Coronary artery (tissue), 2 donors: ENCODE data around the gene IQCH.

Experiments used
- DNase-seq: peaks from one replicate; pipeline ENCODE4 v3.0.0-alpha.2; 2017; ENCODE audit warnings: low spot score
- H3K27ac ChIP-seq, 2 donors: fragments of 200-600 bp; sonication (generic); one replicate each; pipeline ENCODE4 v1.5.1; 2016 to 2019
- H3K4me3 ChIP-seq: fragments of 200-600 bp; sonication (generic); 2 replicates; pipeline ENCODE4 v1.5.1; 2016; ENCODE audit warnings: mild to moderate bottlenecking, moderate library complexity
- CTCF ChIP-seq: fragments of 200-600 bp; sonication (generic); IDR thresholded peaks from one replicate; pipeline ENCODE4 v1.5.1; 2019; ENCODE audit warnings: antibody characterized with exemption

IQCH gene

GRCh38 chr15:67379530-67379929, 124.9 kb downstream of the IQCH start:
- no peak for TF ChIP-seq CTCF
- DNase-seq = no peak
- Histone ChIP-seq H3K27ac (no peak overlapping the region), H3K4me3 (no peak overlapping the region)

- DNase-seq = no peak
- Histone ChIP-seq H3K27ac (no peak overlapping the region), H3K4me3 (no peak overlapping the region)
- no peak for TF ChIP-seq CTCF
Measured at GRCh38 chr15:67380921-67381320, 126.3 kb downstream of the IQCH start.

- Histone ChIP-seq H3K4me3 (no peak overlapping the region), H3K27ac (no peak overlapping the region)
- TF ChIP-seq CTCF = no peak
- DNase-seq = no peak
Measured at GRCh38 chr15:67381416-67382045, 126.9 kb downstream of the IQCH start.

- Histone ChIP-seq H3K27ac (no peak overlapping the region), H3K4me3 (no peak overlapping the region)
- no peak for TF ChIP-seq CTCF
- no peak for DNase-seq
Measured at GRCh38 chr15:67382723-67383122, 128.1 kb downstream of the IQCH start.

- TF ChIP-seq CTCF = no peak
- no peak for DNase-seq
- Histone ChIP-seq H3K27ac (no peak overlapping the region), H3K4me3 (no peak overlapping the region)
Measured at GRCh38 chr15:67383899-67384298, 129.3 kb downstream of the IQCH start.

- no peak for DNase-seq
- H3K27ac ChIP-seq = no peak overlapping the region
- TF ChIP-seq CTCF = no peak
- no peak overlapping the region for H3K4me3 ChIP-seq
Measured at GRCh38 chr15:67384761-67385160, 130.2 kb downstream of the IQCH start.

GRCh38 chr15:67385971-67386370, 131.4 kb downstream of the IQCH start:
- no peak for DNase-seq
- no peak overlapping the region for H3K27ac ChIP-seq
- TF ChIP-seq CTCF = no peak
- H3K4me3 ChIP-seq = no peak overlapping the region
